ENCODE measurements around the gene ADGRG2.

- TF ChIP-seq ZNF8 (CRISPR knock-in tag; IDR thresholded peaks at IDR 0.05) (no peak), ZFP3 (CRISPR knock-in tag; IDR thresholded peaks at IDR 0.05) (no peak), PATZ1 (CRISPR knock-in tag; IDR thresholded peaks at IDR 0.05; ENCODE audit: borderline replicate concordance) (no peak), CSDC2 (CRISPR knock-in tag; IDR thresholded peaks at IDR 0.05) (no peak), ESRRG (CRISPR knock-in tag; IDR thresholded peaks at IDR 0.05) (no peak), RARB (CRISPR knock-in tag; IDR thresholded peaks at IDR 0.05) (no peak), ZFP30 (CRISPR knock-in tag; IDR thresholded peaks at IDR 0.05) (no peak), ISL1 (CRISPR knock-in tag; IDR thresholded peaks at IDR 0.05) (no peak), ARNTL (CRISPR knock-in tag; IDR thresholded peaks at IDR 0.05; ENCODE audit: borderline replicate concordance, low read depth) (no peak)
Measured at GRCh38 chrX:19046343-19047215, 75.7 kb downstream of the ADGRG2 start.

Data from SK-N-SH treated with all-trans-retinoic acid at 6 μM for 48 hours (cell line).